ENCODE measurements around the gene ZNF195.

ZNF195 gene

GRCh38 chr11:3370311-3370870, 8.6 kb downstream of the ZNF195 start:
- DNase-seq (ENCODE audit: insufficient read length, low spot score) (no peak), FAIRE-seq (no peak)
- no peak for TF ChIP-seq POLR2A (IDR thresholded peaks at IDR 0.05; ENCODE audit: low read depth, low read length)

DNA sequence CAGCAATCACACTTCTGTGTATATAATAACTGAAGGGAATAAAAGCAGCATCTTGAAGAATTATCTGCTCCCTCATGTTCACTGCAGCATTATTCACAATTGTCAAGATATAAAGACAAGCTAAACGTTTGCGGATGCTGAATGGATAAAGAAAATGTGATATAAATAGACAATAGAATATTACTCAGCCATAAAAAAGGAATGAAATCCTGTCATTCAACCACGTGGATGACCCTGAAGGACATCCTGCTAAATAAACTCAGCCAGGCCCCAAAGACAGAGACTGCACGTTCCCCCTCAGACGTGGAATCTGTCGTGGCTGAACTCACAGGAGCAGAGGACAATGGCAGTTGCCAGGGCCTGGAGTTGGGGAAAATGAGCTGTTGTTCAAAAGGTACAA, 9.6 kb downstream of the ZNF195 start:
- DNase-seq (ENCODE audit: insufficient read length, low spot score) = no peak
- TF ChIP-seq POLR2A (IDR thresholded peaks at IDR 0.05; ENCODE audit: low read depth, low read length) = no peak
- FAIRE-seq = no peak

GRCh38 chr11:3368199-3368598, 10.7 kb downstream of the ZNF195 start:
- no peak for DNase-seq (ENCODE audit: insufficient read length, low spot score)
- no peak for TF ChIP-seq POLR2A (IDR thresholded peaks at IDR 0.05; ENCODE audit: low read depth, low read length)
- no peak for FAIRE-seq

DNA sequence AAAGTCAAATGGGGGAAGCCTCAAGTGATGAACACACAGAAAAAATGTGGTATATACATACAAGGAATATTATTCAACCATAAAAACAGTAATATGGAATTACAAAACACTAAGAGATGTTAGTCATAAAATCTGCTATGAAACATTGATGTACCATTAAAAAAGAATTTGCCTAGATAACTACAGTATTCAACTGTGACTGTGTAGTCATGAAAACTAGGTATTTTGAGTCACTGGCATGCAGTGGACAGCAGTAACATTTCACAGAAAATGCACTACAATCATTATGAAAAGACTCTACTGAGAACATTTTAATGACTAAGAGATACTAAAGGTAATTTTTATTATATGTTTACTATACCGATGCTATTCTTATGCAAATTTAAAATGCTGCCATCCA, 11.7 kb downstream of the ZNF195 start:
- FAIRE-seq = no peak
- no peak for TF ChIP-seq POLR2A (IDR thresholded peaks at IDR 0.05; ENCODE audit: low read depth, low read length)
- no peak for DNase-seq (ENCODE audit: insufficient read length, low spot score)

GRCh38 chr11:3359092-3359824, 19.7 kb downstream of the ZNF195 start:
- no peak for DNase-seq (ENCODE audit: insufficient read length, low spot score)
- no peak for TF ChIP-seq POLR2A (IDR thresholded peaks at IDR 0.05; ENCODE audit: low read depth, low read length)
- no peak for FAIRE-seq

DNA sequence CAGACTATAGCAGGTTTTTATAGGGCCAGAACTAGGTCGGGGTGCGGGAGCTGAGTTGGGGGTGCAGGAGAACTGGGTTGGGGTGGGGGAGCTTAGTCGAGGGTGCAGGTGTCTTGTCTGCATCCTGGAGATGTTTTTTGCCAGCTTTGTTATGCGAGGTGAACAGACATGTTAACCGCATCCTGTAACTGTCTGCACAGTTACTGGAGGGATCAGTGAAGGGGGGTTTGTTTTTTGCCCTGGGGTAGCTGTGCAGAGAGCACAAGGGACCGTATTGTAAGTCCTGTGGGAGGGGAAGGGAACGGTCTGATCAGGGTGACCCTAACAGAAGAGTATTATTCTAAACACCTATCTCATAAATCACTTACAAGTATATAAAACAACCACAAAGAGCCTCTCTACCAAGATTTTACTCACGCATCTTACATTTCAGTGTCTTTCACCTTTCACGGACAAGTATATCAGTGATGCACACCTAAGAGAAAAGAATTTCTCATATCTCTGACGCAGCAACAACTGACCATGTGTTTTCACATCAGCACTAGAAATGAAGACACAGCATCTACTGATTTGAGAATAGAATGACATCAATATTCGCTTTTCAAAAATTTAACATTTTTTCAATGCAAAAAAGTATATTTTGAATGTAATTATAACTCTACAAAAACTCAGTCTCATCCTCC, 20.8 kb downstream of the ZNF195 start:
- FAIRE-seq = no peak
- TF ChIP-seq POLR2A (IDR thresholded peaks at IDR 0.05; ENCODE audit: low read depth, low read length) = no peak
- DNase-seq (ENCODE audit: insufficient read length, low spot score) = no peak

GRCh38 chr11:3357302-3357701, 21.6 kb downstream of the ZNF195 start:
- TF ChIP-seq POLR2A (IDR thresholded peaks at IDR 0.05; ENCODE audit: low read depth, low read length) = no peak
- DNase-seq (ENCODE audit: insufficient read length, low spot score) (no peak), FAIRE-seq (no peak)

DNA sequence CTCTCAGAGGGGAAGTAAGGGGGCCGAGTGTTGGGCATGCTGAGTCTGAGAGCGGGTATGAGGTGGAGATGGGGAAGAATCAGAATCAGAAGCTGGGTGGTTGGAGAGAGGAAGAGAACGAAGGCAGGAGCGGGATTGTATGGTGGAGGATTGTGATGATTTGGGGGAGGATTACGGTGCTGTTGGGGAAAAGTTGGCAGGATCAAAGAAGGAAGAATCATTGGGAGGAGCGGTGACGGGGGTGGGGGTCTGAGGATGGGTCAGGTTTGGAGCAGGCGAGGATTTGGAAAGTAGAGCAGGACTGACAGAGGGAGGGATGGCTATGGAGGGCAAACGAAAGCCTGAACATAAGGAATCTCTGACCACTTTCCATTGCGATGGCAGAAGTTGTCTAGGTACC, 22.1 kb downstream of the ZNF195 start:
- FAIRE-seq (no peak), DNase-seq (ENCODE audit: insufficient read length, low spot score) (no peak)
- TF ChIP-seq POLR2A (IDR thresholded peaks at IDR 0.05; ENCODE audit: low read depth, low read length) = no peak

DNA sequence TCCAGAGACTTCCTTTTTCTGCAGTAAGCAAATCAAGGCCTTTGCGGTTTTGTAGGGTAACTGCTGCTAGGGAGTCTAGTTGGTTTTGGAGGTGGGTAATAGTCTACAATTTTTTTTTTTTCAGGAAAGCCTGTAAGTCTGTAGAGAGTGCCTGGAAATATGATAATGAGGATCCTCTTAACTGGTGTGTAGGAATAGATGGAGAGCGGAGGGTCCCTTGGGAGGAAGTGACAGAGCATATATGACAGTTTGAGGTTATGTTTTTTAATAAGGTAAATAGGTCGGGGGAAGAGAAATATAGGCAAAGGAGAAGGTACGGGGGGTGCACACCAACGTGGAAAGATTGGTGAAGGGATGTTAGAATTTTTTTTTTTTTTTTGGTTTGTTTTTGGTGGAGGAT, 25.9 kb downstream of the ZNF195 start:
- DNase-seq (ENCODE audit: insufficient read length, low spot score) (no peak), FAIRE-seq (no peak)
- no peak for TF ChIP-seq POLR2A (IDR thresholded peaks at IDR 0.05; ENCODE audit: low read depth, low read length)

GRCh38 chr11:3347127-3347526, 31.8 kb downstream of the ZNF195 start:
- no peak for DNase-seq (ENCODE audit: insufficient read length, low spot score)
- no peak for FAIRE-seq
- no peak for TF ChIP-seq POLR2A (IDR thresholded peaks at IDR 0.05; ENCODE audit: low read depth, low read length)

DNA sequence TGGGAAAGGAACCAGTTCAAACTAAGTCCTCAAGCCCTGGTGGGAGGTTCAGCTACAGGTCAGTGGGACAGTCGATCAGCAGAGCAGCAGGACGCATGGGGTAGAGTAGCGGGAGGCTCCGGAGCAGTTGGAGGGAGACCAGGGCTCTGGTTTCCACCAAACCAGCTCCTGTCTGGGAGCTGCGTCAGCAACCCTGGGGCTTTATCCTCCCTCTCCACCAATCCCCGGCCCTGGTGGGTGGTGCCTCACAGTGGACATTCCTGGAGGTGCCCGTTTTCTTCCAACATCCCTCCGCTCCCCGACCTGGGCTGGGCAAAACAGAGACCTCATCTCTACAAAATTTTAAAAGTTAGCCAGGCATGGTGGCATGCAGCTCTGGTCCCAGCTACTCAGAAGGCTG, 32.4 kb downstream of the ZNF195 start:
- TF ChIP-seq POLR2A (IDR thresholded peaks at IDR 0.05; ENCODE audit: low read depth, low read length) = no peak
- no peak for DNase-seq (ENCODE audit: insufficient read length, low spot score)
- FAIRE-seq = no peak

DNA sequence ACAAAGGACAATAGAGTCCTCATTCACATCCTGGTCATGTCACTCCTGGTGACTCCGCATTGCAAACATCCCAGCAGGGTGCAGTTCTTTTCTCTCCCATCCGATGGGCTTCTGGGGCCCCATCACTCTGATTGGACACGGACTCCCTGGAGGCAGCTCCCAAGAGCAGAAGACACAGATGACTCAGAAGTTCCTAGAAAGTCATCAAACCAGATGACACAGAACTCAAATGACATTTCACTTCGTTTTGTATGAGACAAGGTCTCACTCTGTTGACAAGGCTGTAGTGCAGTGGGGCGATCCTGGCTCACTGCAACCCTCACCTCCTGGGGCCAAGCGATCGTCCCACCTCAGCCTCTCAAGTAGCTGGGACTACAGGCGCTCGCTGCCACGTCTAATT, 33.2 kb downstream of the ZNF195 start:
- no peak for FAIRE-seq
- TF ChIP-seq POLR2A (IDR thresholded peaks at IDR 0.05; ENCODE audit: low read depth, low read length) = no peak
- no peak for DNase-seq (ENCODE audit: insufficient read length, low spot score)

- FAIRE-seq = no peak
- no peak for TF ChIP-seq POLR2A (IDR thresholded peaks at IDR 0.05; ENCODE audit: low read depth, low read length)
- no peak for DNase-seq (ENCODE audit: insufficient read length, low spot score)
These were observed 34.4 kb downstream of the ZNF195 start for GRCh38 chr11:3344327-3345174.

GRCh38 chr11:3342709-3343108, 36.2 kb downstream of the ZNF195 start:
- no peak for FAIRE-seq
- no peak for TF ChIP-seq POLR2A (IDR thresholded peaks at IDR 0.05; ENCODE audit: low read depth, low read length)
- DNase-seq (ENCODE audit: insufficient read length, low spot score) = no peak

Data from H54 (cell line).